HL-60 (cell line): Measurements from ENCODE around the gene RIOK3.

Experiments
- CTCF ChIP-seq: IDR thresholded peaks from one replicate; pipeline ENCODE4 v1.5.1; 2011; ENCODE audit warnings: low read length, control low read depth, inconsistent platforms; ENCODE audit not compliant: insufficient read depth
- REST ChIP-seq: IDR thresholded peaks from 2 replicates; pipeline ENCODE4 v1.6.1; 2012; ENCODE audit warnings: low read depth; ENCODE audit not compliant: insufficient replicate concordance
- SPI1 ChIP-seq: IDR thresholded peaks from 2 replicates; pipeline ENCODE4 v1.6.1; 2012; ENCODE audit warnings: low read depth, mild to moderate bottlenecking, borderline replicate concordance

- TF ChIP-seq CTCF (no peak), SPI1 (no peak), REST (no peak)
Measured at GRCh38 chr18:23424616-23425015, 28.5 kb upstream of the RIOK3 start.
